Gastrocnemius medialis (tissue), 4 donors: ENCODE measurements around the gene KLRF2.

ENCODE experiments used
- POLR2A ChIP-seq, 2 donors: fragments of 450-650 bp; IDR thresholded peaks; one replicate each; pipeline ENCODE4 v1.6.1; 2017; ENCODE audit warnings: antibody characterized with exemption in 2 of 2, mild to moderate bottlenecking in 2 of 2, moderate library complexity in 2 of 2
- TF ChIP-seq, protein P1 (sequence below), 5 experiments: fragments of 450-650 bp in 3 of 5; fragments of 200-600 bp in 2 of 5; sonication (generic) in 2 of 5; IDR thresholded peaks in 4 of 5; conservative IDR thresholded peaks in 1 of 5; 1 replicate in 4 of 5; 2 replicates in 1 of 5; pipeline ENCODE4 v1.5.1; 2016 to 2019; ENCODE audit warnings: antibody characterized with exemption in 5 of 5, mild to moderate bottlenecking in 3 of 5, moderate library complexity in 3 of 5

DNA sequence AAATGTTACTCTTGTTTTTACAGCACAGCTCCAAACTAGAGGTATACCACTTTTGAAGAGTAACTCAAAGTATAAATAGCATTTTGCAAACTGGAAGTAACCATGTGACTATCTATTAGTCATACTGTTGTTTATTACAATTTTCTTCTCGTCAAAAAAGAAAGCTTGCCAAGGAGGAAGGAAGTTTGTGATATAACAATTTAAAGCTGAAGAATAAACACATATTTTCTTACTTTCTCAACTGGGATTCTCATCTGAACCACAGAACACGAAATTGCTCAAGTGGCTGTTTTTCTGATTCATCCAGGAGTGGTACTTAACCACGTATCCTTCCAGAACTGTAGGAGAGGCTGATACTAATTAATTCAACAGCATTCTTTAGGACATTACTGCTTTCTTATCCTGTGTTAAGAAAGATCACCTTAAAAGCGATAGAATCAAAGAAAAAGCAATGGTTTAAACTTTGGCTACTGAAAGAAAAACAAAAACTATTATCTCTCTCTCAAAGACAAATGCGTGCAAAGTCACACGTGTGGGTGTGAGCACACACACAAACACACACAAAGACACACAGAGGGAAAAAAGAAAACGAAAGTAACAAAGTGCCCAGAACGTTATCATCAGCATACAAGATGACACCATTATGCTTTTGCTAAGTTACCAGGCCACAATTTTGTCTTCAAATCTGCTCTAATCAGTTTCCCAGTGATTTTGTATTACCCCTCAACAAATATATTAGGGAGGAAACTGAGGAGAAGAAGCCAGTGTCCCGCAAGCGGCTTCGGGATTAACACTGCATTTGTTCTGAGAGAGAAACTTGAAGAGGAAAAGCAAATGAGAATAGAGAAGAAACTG is 11.8 kb upstream of the KLRF2 start, which contains the start of gene CLEC2B:
- TF ChIP-seq, protein P1, sequence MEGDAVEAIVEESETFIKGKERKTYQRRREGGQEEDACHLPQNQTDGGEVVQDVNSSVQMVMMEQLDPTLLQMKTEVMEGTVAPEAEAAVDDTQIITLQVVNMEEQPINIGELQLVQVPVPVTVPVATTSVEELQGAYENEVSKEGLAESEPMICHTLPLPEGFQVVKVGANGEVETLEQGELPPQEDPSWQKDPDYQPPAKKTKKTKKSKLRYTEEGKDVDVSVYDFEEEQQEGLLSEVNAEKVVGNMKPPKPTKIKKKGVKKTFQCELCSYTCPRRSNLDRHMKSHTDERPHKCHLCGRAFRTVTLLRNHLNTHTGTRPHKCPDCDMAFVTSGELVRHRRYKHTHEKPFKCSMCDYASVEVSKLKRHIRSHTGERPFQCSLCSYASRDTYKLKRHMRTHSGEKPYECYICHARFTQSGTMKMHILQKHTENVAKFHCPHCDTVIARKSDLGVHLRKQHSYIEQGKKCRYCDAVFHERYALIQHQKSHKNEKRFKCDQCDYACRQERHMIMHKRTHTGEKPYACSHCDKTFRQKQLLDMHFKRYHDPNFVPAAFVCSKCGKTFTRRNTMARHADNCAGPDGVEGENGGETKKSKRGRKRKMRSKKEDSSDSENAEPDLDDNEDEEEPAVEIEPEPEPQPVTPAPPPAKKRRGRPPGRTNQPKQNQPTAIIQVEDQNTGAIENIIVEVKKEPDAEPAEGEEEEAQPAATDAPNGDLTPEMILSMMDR (IDR thresholded peaks at IDR 0.05 in 4 of 5, conservative IDR thresholded peaks at IDR 0.05 in 1 of 5) = no peak
- peak; percentile 10 to 58 for TF ChIP-seq POLR2A (IDR thresholded peaks at IDR 0.05)
